B cell (primary cell): ENCODE results near the gene FBXO3. TPM values are rescaled to one million over a fixed set of nuclear protein-coding genes. Genes with fewer than 3 reads are reported as not detected.

Source experiments
- ATAC-seq: fragments of 200-7000 bp; cut with Tn5 transposase; one replicate; pipeline ENCODE4 v1.10.0; 2021; ENCODE audit warnings: low read depth, mild to moderate bottlenecking, moderate number of reproducible peaks, moderate library complexity
- CTCF ChIA-PET: fragments of 350-600 bp; sonication (Branson Sonifier 250); formaldehyde crosslinking; loops from one replicate; lab custom pipeline; 2021; ENCODE audit warnings: antibody characterized with exemption, inconsistent platforms; lab: Charles Lee
- POLR2A ChIA-PET: fragments of 350-600 bp; sonication (Branson Sonifier 250); formaldehyde crosslinking; loops from one replicate; lab custom pipeline; 2021; ENCODE audit warnings: antibody characterized with exemption; lab: Charles Lee
- DNase-seq: peaks from one replicate; pipeline ENCODE4 v3.0.0; 2013
- H2AFZ ChIP-seq: 2 replicates; pipeline ENCODE4 v1.6.1; 2012; ENCODE audit warnings: mild to moderate bottlenecking, low read depth, low read length; ENCODE audit not compliant: insufficient read depth, poor library complexity, severe bottlenecking
- H3K27ac ChIP-seq, 2 donors: 1 replicate in 1 of 2; 2 replicates in 1 of 2; pipeline ENCODE4 v1.5.1; 2012 to 2013; ENCODE audit warnings: low read length in 2 of 2, mild to moderate bottlenecking in 2 of 2, moderate library complexity in 1 of 2
- H3K27me3 ChIP-seq, 4 experiments: fragments of 200-600 bp in 1 of 4; sonication (generic) in 1 of 4; replicated peaks in 1 of 4; 1 replicate in 2 of 4; 2 replicates in 2 of 4; pipeline versions ENCODE4 v1.6.1 to v1.7.0; 2013 to 2016; ENCODE audit warnings: low read length in 3 of 4, mild to moderate bottlenecking in 2 of 4, mixed read lengths in 1 of 4, moderate library complexity in 1 of 4; ENCODE audit not compliant: insufficient read depth in 4 of 4, control insufficient read depth in 3 of 4; ENCODE audit errors: control extremely low read depth in 1 of 4
- H3K36me3 ChIP-seq, 2 experiments: replicated peaks in 1 of 2; 1 replicate in 1 of 2; 2 replicates in 1 of 2; pipeline versions ENCODE4 v1.6.1 to v1.7.1; 2013; ENCODE audit warnings: low read length in 1 of 2; ENCODE audit not compliant: insufficient read depth in 2 of 2, control insufficient read depth in 1 of 2; ENCODE audit errors: control extremely low read depth in 1 of 2, extremely low read depth in 1 of 2
- H3K4me1 ChIP-seq, 2 donors: fragments of 200-600 bp in 1 of 2; sonication (generic) in 1 of 2; 1 replicate in 1 of 2; 2 replicates in 1 of 2; pipeline versions ENCODE4 v1.5.1 to v1.6.1; 2013 to 2017; ENCODE audit warnings: low read length in 2 of 2; ENCODE audit not compliant: control insufficient read depth in 2 of 2, insufficient read depth in 2 of 2
- H3K4me2 ChIP-seq: replicated peaks from 2 replicates; pipeline ENCODE3; 2012; ENCODE audit warnings: mild to moderate bottlenecking, low read depth, low read length; ENCODE audit not compliant: poor library complexity, severe bottlenecking
- H3K4me3 ChIP-seq, 5 experiments: fragments of 200-600 bp in 1 of 5; sonication (generic) in 1 of 5; 1 replicate in 3 of 5; 2 replicates in 2 of 5; pipeline versions ENCODE4 v1.5.1 to v1.7.0; 2011 to 2016; ENCODE audit warnings: low read length in 4 of 5, mild to moderate bottlenecking in 4 of 5, low read depth in 2 of 5, control low read depth in 1 of 5, moderate library complexity in 1 of 5; ENCODE audit not compliant: insufficient read depth in 1 of 5; ENCODE audit errors: control extremely low read depth in 1 of 5, extremely low read depth in 1 of 5
- H3K79me2 ChIP-seq: fragments of 200-600 bp; sonication (generic); one replicate; pipeline ENCODE4 v1.6.0; 2016; ENCODE audit warnings: low read length; ENCODE audit not compliant: control insufficient read depth, insufficient read depth
- H3K9ac ChIP-seq: fragments of 200-600 bp; sonication (generic); 2 replicates; pipeline ENCODE4 v1.6.1; 2017; ENCODE audit warnings: mild to moderate bottlenecking, low read length, moderate library complexity
- H3K9me3 ChIP-seq, 3 donors: one replicate each; pipeline versions ENCODE4 v1.6.1 to v1.7.1; 2013; ENCODE audit warnings: low read length in 2 of 3; ENCODE audit not compliant: control insufficient read depth in 2 of 3, insufficient read depth in 1 of 3; ENCODE audit errors: control extremely low read depth in 1 of 3
- H4K20me1 ChIP-seq: 2 replicates; pipeline ENCODE4 v1.6.0; 2012; ENCODE audit warnings: mild to moderate bottlenecking, low read length; ENCODE audit not compliant: insufficient read depth, control insufficient read depth, poor library complexity, severe bottlenecking
- H3K27ac Mint-ChIP-seq: one replicate; pipeline ENCODE4 v1.8.0; 2021; ENCODE audit warnings: mixed read lengths
- H3K27me3 Mint-ChIP-seq: one replicate; pipeline ENCODE4 v1.8.0; 2021; ENCODE audit warnings: mixed read lengths
- H3K4me1 Mint-ChIP-seq: one replicate; pipeline ENCODE4 v1.8.0; 2021; ENCODE audit warnings: mixed read lengths
- H3K4me3 Mint-ChIP-seq: one replicate; pipeline ENCODE4 v1.8.0; 2021; ENCODE audit warnings: mixed read lengths
- H3K9me3 Mint-ChIP-seq: one replicate; pipeline ENCODE4 v1.8.0; 2022; ENCODE audit warnings: mixed read lengths; ENCODE audit not compliant: insufficient read depth
- EZH2 ChIP-seq: IDR thresholded peaks from 2 replicates; pipeline ENCODE4 v1.6.1; 2012; ENCODE audit warnings: borderline replicate concordance, low read depth, mild to moderate bottlenecking, moderate library complexity, low read length; ENCODE audit not compliant: insufficient read depth, poor library complexity, severe bottlenecking
- WGBS: methylation state at CpG from one replicate; pipeline ENCODE4 v1.1.5; 2013; ENCODE audit warnings: missing lambda C conversion rate; ENCODE audit not compliant: insufficient coverage; 5-methylcytosine and 5-hydroxymethylcytosine counted together
- intact Hi-C: fragments of 100-400 bp; cut with micrococcal nuclease; formaldehyde crosslinking; loops from one replicate; pipeline ENCODE4 v1.10.0; 2022
- polyA plus RNA-seq: library from polyadenylated mRNA; depleted of rRNA; stranded (reverse); fragments of >200 nt; gene quantifications from 2 replicates; pipeline ENCODE4 v1.2.3, GENCODE V29; 2012
- total RNA-seq, 2 donors: library from RNA; stranded (reverse); fragments of 120-200 nt in 1 of 2; gene quantifications; 1 replicate in 1 of 2; 2 replicates in 1 of 2; pipeline versions ENCODE4 v1.2.3 to v1.2.4, GENCODE V29; 2013 to 2022
- TF ChIP-seq, protein P1 (sequence below): fragments of 200-600 bp; IDR thresholded peaks from one replicate; pipeline ENCODE4 v1.8.0; 2022; ENCODE audit warnings: antibody characterized with exemption, mild to moderate bottlenecking

Gene FBXO3
- total and polyA plus RNA-seq, 2 donors (not counting 1 experiment from before 2014, with no cell fraction given): 16.8 to 34.3 TPM

DNA sequence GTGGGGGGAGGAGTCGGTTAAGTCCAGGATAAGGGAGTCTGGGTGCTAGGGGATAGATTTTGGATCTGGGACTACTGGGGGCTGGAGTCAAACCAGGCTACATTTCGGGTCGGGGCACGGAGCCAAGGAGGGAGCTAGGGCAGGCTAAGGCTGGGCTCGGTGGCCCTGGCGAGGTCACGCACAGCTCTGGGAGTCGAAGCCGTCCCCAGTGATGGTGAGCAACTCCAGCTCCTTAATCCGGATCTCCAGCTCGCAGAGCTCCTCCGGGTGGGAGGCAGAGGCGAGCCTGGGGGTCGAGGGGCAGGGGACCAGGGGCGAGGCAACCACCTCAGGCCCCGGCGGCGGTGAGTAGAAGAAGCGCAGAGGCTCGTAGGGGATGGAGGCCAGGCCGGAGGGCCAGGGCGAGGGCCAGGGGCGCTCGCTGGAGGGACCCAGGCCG is 74.2 kb downstream of the FBXO3 start:
- Histone ChIP-seq H3K9ac (peak overlapping the region; percentile 64), H3K79me2 (no peaks in the 10 kb centered on the region), H3K4me2 (peak overlapping the region; percentile 84), H3K9me3 (peaks cover 0 to 4% (median 0%) of the 10 kb centered on the region in 3 donors), H2AFZ (peak overlapping the region; percentile 71), H3K4me1 (peaks cover 6 to 16% of the 10 kb centered on the region in 2 donors), H3K4me3 (peak overlapping the region in 3 of 5 experiments; percentile 60 to 74 (median 66)), H3K27me3 (peaks cover 0 to 18% (median 3%) of the 10 kb centered on the region in 4 experiments), H4K20me1 (no peaks in the 10 kb centered on the region), H3K27ac (no peak overlapping the region), H3K36me3 (no peaks in the 10 kb centered on the region)
- peaks cover 5% of the 10 kb centered on the region for H3K27me3 Mint-ChIP-seq
- ATAC-seq: no peak
- WGBS: 36% methylated on average over 24 of the region's 25 CpGs
- peak overlapping the region; percentile 1 for H3K27ac Mint-ChIP-seq
- H3K4me3 Mint-ChIP-seq: peak overlapping the region; percentile 80
- TF ChIP-seq, protein P1, sequence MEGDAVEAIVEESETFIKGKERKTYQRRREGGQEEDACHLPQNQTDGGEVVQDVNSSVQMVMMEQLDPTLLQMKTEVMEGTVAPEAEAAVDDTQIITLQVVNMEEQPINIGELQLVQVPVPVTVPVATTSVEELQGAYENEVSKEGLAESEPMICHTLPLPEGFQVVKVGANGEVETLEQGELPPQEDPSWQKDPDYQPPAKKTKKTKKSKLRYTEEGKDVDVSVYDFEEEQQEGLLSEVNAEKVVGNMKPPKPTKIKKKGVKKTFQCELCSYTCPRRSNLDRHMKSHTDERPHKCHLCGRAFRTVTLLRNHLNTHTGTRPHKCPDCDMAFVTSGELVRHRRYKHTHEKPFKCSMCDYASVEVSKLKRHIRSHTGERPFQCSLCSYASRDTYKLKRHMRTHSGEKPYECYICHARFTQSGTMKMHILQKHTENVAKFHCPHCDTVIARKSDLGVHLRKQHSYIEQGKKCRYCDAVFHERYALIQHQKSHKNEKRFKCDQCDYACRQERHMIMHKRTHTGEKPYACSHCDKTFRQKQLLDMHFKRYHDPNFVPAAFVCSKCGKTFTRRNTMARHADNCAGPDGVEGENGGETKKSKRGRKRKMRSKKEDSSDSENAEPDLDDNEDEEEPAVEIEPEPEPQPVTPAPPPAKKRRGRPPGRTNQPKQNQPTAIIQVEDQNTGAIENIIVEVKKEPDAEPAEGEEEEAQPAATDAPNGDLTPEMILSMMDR: no peak
- TF ChIP-seq EZH2: no peak
- ChIA-PET CTCF (interaction anchor here (1.0 kb wide), 1 partner anchor 42 kb away, joined by 6 read pairs; no protein-coding TSS in a partner anchor), POLR2A (interaction anchor here (0.7 to 1.3 kb wide), 2 partner anchors 75 to 538 kb away, joined by 3 read pairs; partner anchors contain the start of gene FBXO3)
- H3K9me3 Mint-ChIP-seq: no peaks in the 10 kb centered on the region
- DNase-seq: peak; percentile 42
- H3K4me1 Mint-ChIP-seq: peaks cover 17% of the 10 kb centered on the region
- intact Hi-C loops: loop anchor here (1.0 to 2.0 kb wide), 6 partner anchors 74 to 661 kb away; partner anchors contain the start of genes CSTF3, FBXO3, HIPK3 and NAT10

GRCh38 chr11:33699515-33700062 is 74.7 kb downstream of the FBXO3 start:
- Histone ChIP-seq H4K20me1 (no peaks in the 10 kb centered on the region), H3K27me3 (peaks cover 0 to 23% (median 4%) of the 10 kb centered on the region in 4 experiments), H3K4me2 (peak overlapping the region; percentile 84), H3K36me3 (no peaks in the 10 kb centered on the region), H3K4me3 (no peak overlapping the region), H3K79me2 (no peaks in the 10 kb centered on the region), H3K9ac (peak overlapping the region; percentile 64), H3K9me3 (peaks cover 0 to 4% (median 0%) of the 10 kb centered on the region in 3 donors), H3K27ac (no peak overlapping the region), H3K4me1 (peaks cover 6 to 16% of the 10 kb centered on the region in 2 donors), H2AFZ (peak overlapping the region; percentile 71)
- Mint-ChIP-seq H3K27me3 (peaks cover 5% of the 10 kb centered on the region), H3K4me1 (peaks cover 17% of the 10 kb centered on the region), H3K9me3 (no peaks in the 10 kb centered on the region), H3K4me3 (peak overlapping the region; percentile 80), H3K27ac (peak overlapping the region; percentile 1)
- TF ChIP-seq, protein P1: no peak
- no peak for TF ChIP-seq EZH2
- DNase-seq (peak; percentile 27), ATAC-seq (no peak)
- ChIA-PET CTCF (interaction anchor here (1.0 kb wide), 1 partner anchor 43 kb away, joined by 6 read pairs; no protein-coding TSS in a partner anchor), POLR2A (interaction anchor here (0.7 to 1.3 kb wide), 2 partner anchors 75 to 538 kb away, joined by 3 read pairs; partner anchors contain the start of gene FBXO3)
- intact Hi-C loops: loop anchor here (1.0 to 2.0 kb wide), 6 partner anchors 75 to 661 kb away; partner anchors contain the start of genes CSTF3, FBXO3, HIPK3 and NAT10
- WGBS: 80% methylated on average over 9 of the region's 12 CpGs
